GM23338 (cell line): Measurements from ENCODE around the gene RPS6KA5. TPM values are rescaled to one million over a fixed set of nuclear protein-coding genes. Genes with fewer than 3 reads are reported as not detected.

Experiments
- ATAC-seq: fragments of 200-7000 bp; cut with Tn5 transposase; 3 replicates; pipeline ENCODE4 v1.9.1; 2020
- DNase-seq: peaks from one replicate; pipeline ENCODE4 v3.0.0-alpha.2; 2015; ENCODE audit warnings: low spot score
- H2AFZ ChIP-seq: fragments of 200-600 bp; sonication (generic); 2 replicates; pipeline ENCODE4 v1.8.0; 2016; ENCODE audit warnings: antibody characterized with exemption, mild to moderate bottlenecking, moderate library complexity
- H3F3A ChIP-seq: fragments of 200-600 bp; sonication (generic); replicated peaks from 2 replicates; pipeline ENCODE4 v1.8.0; 2017; ENCODE audit warnings: antibody characterized with exemption, mixed run types, low read depth
- H3K27ac ChIP-seq: fragments of 200-600 bp; sonication (generic); 2 replicates; pipeline ENCODE4 v1.6.1; 2016; ENCODE audit warnings: low read depth
- H3K27me3 ChIP-seq: fragments of 200-600 bp; sonication (generic); 2 replicates; pipeline ENCODE4 v1.8.0; 2016; ENCODE audit warnings: mild to moderate bottlenecking, mixed run types, moderate library complexity; ENCODE audit not compliant: insufficient read depth
- H3K36me3 ChIP-seq: fragments of 200-600 bp; sonication (generic); 2 replicates; pipeline ENCODE4 v1.8.0; 2016; ENCODE audit warnings: mild to moderate bottlenecking; ENCODE audit not compliant: insufficient read depth
- H3K4me1 ChIP-seq: fragments of 200-600 bp; sonication (generic); 2 replicates; pipeline ENCODE4 v1.8.0; 2016; ENCODE audit warnings: mild to moderate bottlenecking, moderate library complexity; ENCODE audit not compliant: insufficient read depth
- H3K4me2 ChIP-seq: fragments of 200-600 bp; sonication (generic); 2 replicates; pipeline ENCODE4 v1.7.1; 2017; ENCODE audit warnings: mixed run types
- H3K4me3 ChIP-seq: fragments of 200-600 bp; sonication (generic); 2 replicates; pipeline ENCODE4 v1.6.1; 2016; ENCODE audit warnings: mixed run types
- H3K79me2 ChIP-seq: fragments of 200-600 bp; sonication (generic); replicated peaks from 2 replicates; pipeline ENCODE4 v1.8.0; 2017; ENCODE audit warnings: mild to moderate bottlenecking; ENCODE audit not compliant: insufficient read depth
- H3K9me2 ChIP-seq: fragments of 200-600 bp; sonication (generic); 2 replicates; pipeline ENCODE4 v1.8.0; 2017; ENCODE audit not compliant: insufficient read depth
- H4K20me1 ChIP-seq: fragments of 200-600 bp; sonication (generic); replicated peaks from 2 replicates; pipeline ENCODE4 v1.8.0; 2017; ENCODE audit warnings: mild to moderate bottlenecking; ENCODE audit not compliant: insufficient read depth
- H3K27ac Mint-ChIP-seq: 2 replicates; pipeline ENCODE4 v1.8.0; 2020; ENCODE audit warnings: inconsistent platforms, mild to moderate bottlenecking, moderate library complexity, mixed read lengths
- H3K27me3 Mint-ChIP-seq: 3 replicates; pipeline ENCODE4 v1.8.0; 2022; ENCODE audit warnings: low read depth, mild to moderate bottlenecking, moderate library complexity, mixed read lengths, inconsistent platforms; ENCODE audit not compliant: insufficient read depth, poor library complexity
- H3K36me3 Mint-ChIP-seq: 3 replicates; pipeline ENCODE4 v1.8.0; 2021; ENCODE audit warnings: low read depth, mild to moderate bottlenecking, inconsistent platforms, moderate library complexity, mixed read lengths
- H3K4me1 Mint-ChIP-seq: 3 replicates; pipeline ENCODE4 v1.8.0; 2020; ENCODE audit warnings: mild to moderate bottlenecking, inconsistent platforms, mixed read lengths
- H3K4me3 Mint-ChIP-seq: 3 replicates; pipeline ENCODE4 v1.8.0; 2021; ENCODE audit warnings: moderate library complexity, mild to moderate bottlenecking, inconsistent platforms, mixed read lengths
- H3K9me3 Mint-ChIP-seq: 3 replicates; pipeline ENCODE4 v1.8.0; 2020; ENCODE audit warnings: moderate library complexity, mild to moderate bottlenecking, inconsistent platforms, mixed read lengths
- CTCF ChIP-seq, 2 experiments: fragments of 200-600 bp in 1 of 2; sonication (generic) in 1 of 2; conservative IDR thresholded peaks; 2 replicates each; pipeline versions ENCODE4 v1.5.1 to v1.6.1; 2016 to 2017; ENCODE audit warnings: antibody characterized with exemption in 2 of 2, low read depth in 2 of 2, mild to moderate bottlenecking in 2 of 2, moderate library complexity in 1 of 2
- JUNB ChIP-seq: IDR thresholded peaks from one replicate; pipeline ENCODE4 v1.6.1; 2016; ENCODE audit warnings: antibody characterized with exemption; ENCODE audit not compliant: unreplicated experiment
- POLR2AphosphoS5 ChIP-seq: IDR thresholded peaks from 2 replicates; pipeline ENCODE4 v1.6.1; 2016; ENCODE audit warnings: antibody characterized with exemption, low read depth
- ZNF331 ChIP-seq: fragments of 250-450 bp; sonication (Bioruptor Pico); IDR thresholded peaks from 2 replicates; pipeline ENCODE4 v1.5.0; 2020; ENCODE audit warnings: low read depth, mild to moderate bottlenecking, moderate library complexity
- ZNF462 ChIP-seq: fragments of 250-450 bp; sonication (Bioruptor Pico); IDR thresholded peaks from 2 replicates; pipeline ENCODE4 v1.5.0; 2020; ENCODE audit warnings: mild to moderate bottlenecking, moderate library complexity
- polyA plus RNA-seq: library from polyadenylated mRNA; unstranded; fragments of >200 nt; fragmentation: Nextera tagmentation; extraction: Ambion mirVana; gene quantifications from 2 replicates; pipeline ENCODE4 v1.2.1, GENCODE V29; 2016
- total RNA-seq: library from RNA; depleted of rRNA; stranded (reverse); fragments of >200 nt; shearing (Covaris generic); gene quantifications from 2 replicates; pipeline ENCODE4 v1.2.3, GENCODE V29; 2014

RPS6KA5 gene
- total and polyA plus RNA-seq, 2 experiments from 2014 or later = 2.1 to 2.4 TPM

- TF ChIP-seq ZNF462 (no peak), JUNB (no peak)
These were observed 73.9 kb downstream of the RPS6KA5 start (continued) for GRCh38 chr14:90986510-90986909.

GRCh38 chr14:90985601-90986242, 74.7 kb downstream of the RPS6KA5 start:
- Histone ChIP-seq H3K4me1 (no peaks in the 10 kb centered on the region), H3K27me3 (no peaks in the 10 kb centered on the region), H3K4me3 (no peak overlapping the region), H3K27ac (no peak overlapping the region), H3K36me3 (no peaks in the 10 kb centered on the region), H3K9me2 (no peaks in the 10 kb centered on the region), H4K20me1 (no peaks in the 10 kb centered on the region), H2AFZ (no peak overlapping the region), H3K4me2 (no peak overlapping the region), H3K79me2 (no peaks in the 10 kb centered on the region), H3F3A (no peaks in the 10 kb centered on the region)
- no peak overlapping the region for H3K4me3 Mint-ChIP-seq
- H3K27me3 Mint-ChIP-seq = no peaks in the 10 kb centered on the region
- DNase-seq (no peak), ATAC-seq (no peak)
- no peaks in the 10 kb centered on the region for H3K36me3 Mint-ChIP-seq
- H3K9me3 Mint-ChIP-seq = no peaks in the 10 kb centered on the region
- TF ChIP-seq CTCF (conservative IDR thresholded peaks at IDR 0.05; ENCODE audit: low read depth in 2 of 2) (no peak), ZNF462 (no peak), ZNF331 (CRISPR knock-in tag) (no peak), POLR2AphosphoS5 (no peak), JUNB (no peak)
- 0 out of 3 replicates have a peak, but pooled peaks cover 2% of the 10 kb centered on the region for H3K4me1 Mint-ChIP-seq
- no peak overlapping the region for H3K27ac Mint-ChIP-seq
